ENCODE data around the gene AMDHD1.

Gene AMDHD1, protein sequence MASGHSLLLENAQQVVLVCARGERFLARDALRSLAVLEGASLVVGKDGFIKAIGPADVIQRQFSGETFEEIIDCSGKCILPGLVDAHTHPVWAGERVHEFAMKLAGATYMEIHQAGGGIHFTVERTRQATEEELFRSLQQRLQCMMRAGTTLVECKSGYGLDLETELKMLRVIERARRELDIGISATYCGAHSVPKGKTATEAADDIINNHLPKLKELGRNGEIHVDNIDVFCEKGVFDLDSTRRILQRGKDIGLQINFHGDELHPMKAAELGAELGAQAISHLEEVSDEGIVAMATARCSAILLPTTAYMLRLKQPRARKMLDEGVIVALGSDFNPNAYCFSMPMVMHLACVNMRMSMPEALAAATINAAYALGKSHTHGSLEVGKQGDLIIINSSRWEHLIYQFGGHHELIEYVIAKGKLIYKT

DNA sequence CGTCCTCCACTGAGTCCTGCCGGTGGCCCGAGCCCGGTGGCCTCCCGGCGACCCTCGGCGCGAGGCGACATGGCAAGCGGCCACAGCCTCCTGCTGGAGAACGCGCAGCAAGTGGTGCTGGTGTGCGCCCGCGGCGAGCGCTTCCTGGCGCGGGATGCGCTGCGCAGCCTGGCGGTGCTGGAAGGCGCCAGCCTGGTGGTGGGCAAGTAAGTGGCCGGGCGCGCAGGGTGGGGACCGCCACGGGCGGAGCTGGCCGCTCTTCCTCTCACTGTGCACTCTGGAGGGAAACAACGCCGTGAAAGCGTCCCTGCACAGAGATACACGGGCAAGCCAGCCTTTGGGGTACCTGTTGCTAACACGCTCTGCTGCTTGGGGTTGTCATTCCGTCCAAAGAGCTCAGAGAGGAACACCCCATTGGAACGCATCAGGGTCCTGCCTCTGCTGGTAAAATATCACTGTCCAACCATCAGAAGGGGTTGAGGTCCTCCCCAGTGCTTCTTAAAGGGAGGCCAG, at the start of gene AMDHD1:
Gene AMDHD1 (plus strand): TSS at position 2 of the 513 bp plus-strand sequence. CDS start 68 bp downstream, at position 70.
- peak; percentile 34 for DNase-seq (ENCODE audit: low read depth)

DNA sequence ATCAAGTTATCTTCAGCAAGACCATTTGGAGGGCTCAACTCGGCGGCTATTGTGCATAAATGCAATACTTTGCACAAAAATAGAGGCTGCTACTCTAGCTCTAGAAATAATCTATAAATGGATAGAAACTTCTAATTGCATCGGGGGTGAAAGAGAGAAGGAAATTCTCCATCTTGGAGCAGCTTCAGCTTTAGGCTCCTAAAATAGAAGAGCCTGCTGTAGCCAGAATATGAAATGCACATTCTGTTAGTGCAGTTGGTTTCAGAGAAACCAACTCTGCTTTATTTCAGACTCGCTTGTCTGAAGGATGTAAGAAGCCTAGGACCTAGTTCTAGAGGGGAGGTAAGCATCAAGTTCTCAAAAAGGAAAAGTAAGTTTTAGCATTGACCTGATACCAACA, 46.3 kb upstream of the AMDHD1 start:
- DNase-seq (ENCODE audit: low read depth): no peak

DNA sequence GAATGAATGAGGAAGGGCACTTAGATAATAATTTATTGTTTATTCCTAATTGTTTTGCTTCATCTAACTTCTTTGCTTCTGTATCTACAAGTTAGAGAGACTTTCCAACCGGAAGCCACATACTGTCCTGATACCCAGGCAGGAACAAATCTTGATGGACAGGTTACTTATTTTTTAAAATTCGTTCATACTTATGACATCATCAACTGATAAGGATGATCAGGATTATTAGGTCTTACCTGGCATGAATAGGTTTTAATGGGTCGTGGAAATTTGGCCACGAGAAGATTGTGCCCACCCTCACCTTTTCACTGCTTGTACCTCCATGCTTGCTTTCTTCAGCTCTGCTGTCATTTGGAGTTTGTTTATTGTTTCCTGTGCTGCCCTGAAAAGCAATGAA, 45.0 kb upstream of the AMDHD1 start:
- DNase-seq (ENCODE audit: low read depth): no peak

DNA sequence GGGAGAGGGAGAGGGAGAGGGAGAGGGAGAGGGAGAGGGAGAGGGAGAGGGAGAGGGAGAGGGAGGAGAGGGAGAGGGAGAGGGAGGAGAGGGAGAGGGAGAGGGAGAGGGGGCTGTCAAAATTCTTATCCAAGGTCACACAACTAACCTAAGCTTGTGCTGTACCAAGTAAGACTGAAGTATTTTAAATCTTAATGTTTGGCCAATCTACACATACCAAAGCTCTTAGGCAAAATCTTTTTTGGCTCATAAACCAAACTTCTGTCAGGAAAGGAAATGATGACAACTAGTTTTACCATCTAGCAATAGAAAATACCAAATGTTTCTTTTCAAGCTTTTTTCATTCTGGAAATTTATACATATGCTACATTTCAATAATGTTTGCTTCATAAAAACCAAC, 34.6 kb upstream of the AMDHD1 start:
- DNase-seq (ENCODE audit: low read depth): no peak

GRCh38 chr12:95909871-95910270, 33.3 kb upstream of the AMDHD1 start:
- DNase-seq (ENCODE audit: low read depth): no peak

DNA sequence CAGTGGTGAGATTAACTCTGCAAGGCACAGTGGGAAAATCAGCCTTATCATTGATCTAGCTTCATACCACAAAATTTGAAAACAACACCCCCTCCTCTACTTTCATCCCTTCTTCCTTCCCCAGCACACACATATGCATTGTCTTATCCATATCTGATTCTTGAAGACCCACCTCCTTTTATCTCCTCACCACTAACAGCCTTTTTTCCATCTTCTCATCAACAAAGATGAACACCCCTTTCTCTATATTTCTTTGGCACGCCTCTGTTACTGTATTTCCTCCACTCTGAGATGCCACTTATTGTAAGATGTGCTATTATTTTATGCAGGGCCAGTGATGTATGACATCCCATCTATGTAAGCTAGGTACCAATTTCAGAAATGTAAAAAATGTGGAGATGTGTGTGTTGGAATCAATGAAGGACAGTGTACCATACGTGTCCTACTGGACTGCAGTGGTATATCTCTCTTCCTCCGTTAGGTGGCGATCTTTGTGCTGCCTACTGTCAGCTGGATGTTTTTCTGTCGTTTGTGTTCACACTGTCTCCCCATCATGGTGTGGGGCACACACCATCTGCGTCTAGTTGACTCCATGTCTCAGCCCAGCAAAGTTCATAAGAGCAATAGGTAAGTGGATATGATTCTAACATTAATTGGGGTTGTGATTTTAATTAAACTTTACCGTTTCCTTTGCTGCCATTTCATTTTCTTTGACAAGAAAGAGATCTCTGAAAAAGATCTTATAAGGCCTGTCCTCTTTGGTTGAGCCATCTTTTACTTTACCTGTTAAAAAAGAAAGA, 24.7 kb upstream of the AMDHD1 start:
- DNase-seq (ENCODE audit: low read depth): peak; percentile 26

GRCh38 chr12:95919110-95919509, 24.0 kb upstream of the AMDHD1 start:
- DNase-seq (ENCODE audit: low read depth): no peak

DNA sequence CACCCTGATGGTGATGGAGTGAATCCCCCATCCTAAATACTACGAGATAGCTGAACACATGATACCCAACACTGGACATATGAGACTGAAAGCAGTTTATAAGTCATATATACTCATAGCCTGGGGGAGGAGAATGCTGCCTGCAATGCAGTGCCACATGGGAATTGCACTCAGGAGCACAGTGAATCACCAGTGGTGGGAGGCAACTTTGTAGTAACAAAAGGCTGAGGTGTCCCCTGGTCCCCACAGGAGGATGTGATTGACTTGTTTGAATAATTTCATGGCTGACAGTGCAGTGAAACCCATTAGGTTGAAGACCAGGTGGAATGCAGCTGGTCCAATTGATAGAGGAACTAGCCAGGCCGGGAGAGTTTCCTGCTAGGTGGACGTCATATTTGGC, 20.9 kb upstream of the AMDHD1 start:
- DNase-seq (ENCODE audit: low read depth): no peak

DNA sequence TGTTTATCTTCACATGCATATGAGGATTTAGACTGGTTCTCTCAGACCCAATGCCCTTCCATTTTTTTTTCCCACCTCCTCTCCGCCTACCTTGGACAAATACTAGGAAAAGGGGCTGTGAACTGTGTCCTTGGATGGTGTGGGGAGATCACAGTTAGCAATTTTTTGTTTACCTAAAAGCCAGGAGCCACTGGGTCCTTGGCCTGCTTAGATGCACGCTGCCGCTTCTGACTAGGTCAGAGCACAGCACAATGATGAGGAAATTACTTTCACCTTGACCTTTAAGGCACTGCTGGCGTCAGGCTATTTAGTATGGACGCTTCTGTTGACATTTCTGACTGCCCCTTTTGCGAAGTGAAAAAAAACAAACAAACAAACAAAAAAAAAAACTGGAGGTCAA, 2.6 kb upstream of the AMDHD1 start:
- no peak for DNase-seq (ENCODE audit: low read depth)

GRCh38 chr12:95942101-95942523, 1.0 kb upstream of the AMDHD1 start:
- no peak for DNase-seq (ENCODE audit: low read depth)

DNA sequence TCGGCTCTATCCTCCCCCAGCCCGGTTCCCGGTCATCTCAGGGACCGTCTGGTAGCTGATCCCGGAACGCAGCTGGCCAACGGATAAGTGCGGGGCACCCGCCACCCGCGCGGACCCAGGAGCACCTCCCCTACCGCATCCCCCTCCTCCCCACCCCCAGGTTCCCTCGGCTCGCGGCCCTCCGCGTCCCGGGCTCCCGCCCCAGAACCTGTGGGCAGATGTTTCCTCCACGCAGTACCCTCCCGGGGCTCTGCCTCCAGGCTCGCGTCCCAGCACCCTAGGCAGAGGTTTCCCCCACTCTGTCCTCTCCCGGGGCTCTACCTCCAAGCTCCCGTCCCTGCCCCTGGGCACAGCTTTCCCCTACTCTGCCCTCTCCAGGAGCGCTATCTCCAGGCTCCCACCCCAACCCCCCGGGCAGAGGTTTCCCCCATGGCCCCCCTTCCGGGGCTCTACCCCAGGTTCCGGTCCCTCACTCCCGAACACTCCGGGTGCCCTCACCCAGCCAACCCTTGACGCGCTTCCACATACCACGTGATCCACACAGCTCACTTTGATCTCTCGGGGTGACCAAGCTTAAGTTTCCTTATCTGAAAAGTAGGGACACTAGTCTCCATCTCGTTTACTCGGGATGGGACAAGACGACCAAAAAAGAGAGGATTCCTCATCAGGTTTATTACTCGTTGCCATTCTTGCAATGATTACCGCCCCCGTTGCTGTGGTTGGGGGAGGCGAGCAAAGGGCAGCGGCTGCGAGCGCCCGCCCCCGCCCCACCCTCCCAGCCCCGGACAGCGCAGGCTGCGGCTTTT, 404 bp upstream of the AMDHD1 start, which contains the start of gene CCDC38:
Gene CCDC38 (minus strand): TSS at position 91 of the 806 bp plus-strand sequence. CDS start 6,105 bp downstream, outside the sequence.
- DNase-seq (ENCODE audit: low read depth): peak; percentile 71

GRCh38 chr12:95944108-95944704, 1.1 kb downstream of the AMDHD1 start:
- DNase-seq (ENCODE audit: low read depth): no peak

DNA sequence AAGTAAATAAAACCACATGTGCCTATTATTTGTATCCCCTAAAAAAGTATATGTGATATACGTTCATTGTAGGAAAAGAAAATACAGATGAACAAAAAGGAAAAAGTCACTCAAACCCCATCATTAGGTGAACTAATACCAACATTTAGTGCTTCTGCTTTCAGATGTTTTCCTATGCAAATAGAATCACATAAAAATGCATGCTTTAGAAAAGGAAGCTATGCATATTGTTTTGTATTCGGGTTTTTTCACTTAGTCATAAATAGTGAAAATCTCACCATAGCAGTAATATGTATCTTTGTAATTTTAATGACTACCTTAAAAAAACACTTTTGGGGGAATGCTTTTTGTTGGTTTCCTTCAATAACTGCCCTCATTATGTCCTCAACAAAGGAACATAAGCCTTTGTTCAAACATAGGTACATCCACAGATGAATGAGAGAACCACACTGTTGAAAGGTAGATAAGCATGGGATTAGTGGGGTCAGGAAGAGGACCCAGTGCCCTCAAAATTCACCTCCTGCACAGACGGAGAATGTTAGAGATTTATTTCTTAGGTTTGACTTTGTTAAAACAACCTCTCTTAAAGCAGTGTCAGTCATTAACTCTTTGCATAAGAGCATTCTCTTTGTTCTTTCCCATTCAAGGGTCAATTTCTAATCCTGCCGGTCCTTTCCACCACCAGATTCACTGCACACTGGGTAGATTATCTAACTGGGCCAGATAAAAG, 6.5 kb downstream of the AMDHD1 start:
- DNase-seq (ENCODE audit: low read depth): no peak

GRCh38 chr12:95951515-95951914, 8.4 kb downstream of the AMDHD1 start:
- no peak for DNase-seq (ENCODE audit: low read depth)

GRCh38 chr12:95953000-95953399, 9.9 kb downstream of the AMDHD1 start:
- no peak for DNase-seq (ENCODE audit: low read depth)

GRCh38 chr12:95955549-95956159, 12.5 kb downstream of the AMDHD1 start:
- no peak for DNase-seq (ENCODE audit: low read depth)

DNA sequence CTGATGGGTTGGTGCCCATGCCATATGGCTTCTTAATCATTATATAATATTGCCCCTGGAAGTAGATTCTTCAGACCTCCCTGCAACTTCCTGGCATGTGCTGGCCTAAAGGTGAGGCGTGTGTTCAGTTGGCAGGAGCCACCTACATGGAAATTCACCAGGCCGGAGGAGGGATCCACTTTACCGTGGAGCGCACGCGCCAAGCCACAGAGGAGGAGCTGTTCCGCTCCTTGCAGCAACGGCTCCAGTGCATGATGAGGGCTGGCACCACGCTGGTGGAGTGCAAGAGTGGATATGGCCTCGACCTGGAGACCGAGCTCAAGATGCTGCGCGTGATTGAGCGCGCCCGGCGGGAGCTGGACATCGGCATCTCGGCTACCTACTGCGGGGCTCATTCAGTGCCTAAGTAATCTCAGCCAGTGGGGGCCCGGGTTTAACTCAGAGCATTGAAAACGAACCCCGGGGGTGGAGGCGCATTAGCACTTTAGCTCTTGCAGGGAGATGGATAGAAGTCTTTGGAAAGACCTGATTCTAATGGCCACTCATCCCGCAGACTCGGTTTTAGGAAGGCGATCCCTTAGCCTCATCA, 13.5 kb downstream of the AMDHD1 start:
- no peak for DNase-seq (ENCODE audit: low read depth)

DNA sequence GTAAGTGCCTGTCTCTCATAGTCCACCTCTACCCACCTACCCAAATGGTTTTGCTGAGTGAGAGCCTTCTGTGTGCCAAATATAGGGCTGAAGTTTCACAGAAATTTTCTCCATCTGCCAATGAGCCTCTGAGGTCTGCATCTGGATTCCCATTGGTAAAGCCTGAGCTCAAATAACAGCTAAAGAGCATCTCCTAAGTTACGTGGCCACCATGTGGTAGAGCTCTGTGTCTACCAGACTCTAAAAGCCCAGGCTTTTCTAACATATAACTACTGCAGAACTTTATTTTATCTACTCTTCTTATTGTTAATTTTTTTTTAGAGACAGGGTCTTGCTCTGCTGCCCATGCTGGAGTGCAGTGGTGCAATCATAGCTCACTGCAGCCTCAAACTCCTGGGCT, 16.0 kb downstream of the AMDHD1 start:
- DNase-seq (ENCODE audit: low read depth): no peak

- DNase-seq (ENCODE audit: low read depth): no peak
Measured at GRCh38 chr12:95960241-95960640, 17.1 kb downstream of the AMDHD1 start.

GRCh38 chr12:95962222-95962621, 19.1 kb downstream of the AMDHD1 start:
- no peak for DNase-seq (ENCODE audit: low read depth)

All from stimulated activated CD4-positive, alpha-beta T cell treated with anti-CD3 and anti-CD28 coated beads, Interleukin-2, amount 100 ng/mL, for 4 hours (primary cell).